ENCODE measurements around the gene KIF2A.

KIF2A gene

DNA sequence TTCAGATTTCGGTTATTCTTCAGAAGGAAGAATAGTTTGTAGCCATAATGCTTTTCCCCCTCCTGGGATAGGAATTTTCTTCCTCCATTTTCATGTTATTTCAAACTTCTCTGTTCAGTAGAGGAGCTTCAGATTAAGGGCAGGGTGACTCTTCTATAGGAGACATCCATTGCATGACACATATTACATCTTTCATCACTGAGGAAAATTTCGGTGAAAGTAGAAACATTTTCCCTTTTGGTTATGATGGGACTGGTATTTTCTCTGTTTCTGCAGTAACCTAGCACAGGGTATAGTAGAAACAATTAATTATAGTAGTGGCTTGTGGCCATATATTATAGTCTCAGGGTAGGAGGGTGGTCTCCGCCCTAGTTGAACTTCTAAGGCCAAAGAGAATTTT is 107.7 kb downstream of the KIF2A start:
- CTCF ChIA-PET = interaction anchor here (3.2 kb wide), 1 partner anchor 11 kb away, joined by 12 read pairs; the partner anchor contains the start of gene DIMT1
- H3K27ac ChIP-seq (ENCODE audit: insufficient read depth in 1 of 2, low read depth in 1 of 2, low read length in 2 of 2, poor library complexity in 1 of 2, severe bottlenecking in 2 of 2) = peak overlapping the region in 1 of 2 experiments; percentile 85

DNA sequence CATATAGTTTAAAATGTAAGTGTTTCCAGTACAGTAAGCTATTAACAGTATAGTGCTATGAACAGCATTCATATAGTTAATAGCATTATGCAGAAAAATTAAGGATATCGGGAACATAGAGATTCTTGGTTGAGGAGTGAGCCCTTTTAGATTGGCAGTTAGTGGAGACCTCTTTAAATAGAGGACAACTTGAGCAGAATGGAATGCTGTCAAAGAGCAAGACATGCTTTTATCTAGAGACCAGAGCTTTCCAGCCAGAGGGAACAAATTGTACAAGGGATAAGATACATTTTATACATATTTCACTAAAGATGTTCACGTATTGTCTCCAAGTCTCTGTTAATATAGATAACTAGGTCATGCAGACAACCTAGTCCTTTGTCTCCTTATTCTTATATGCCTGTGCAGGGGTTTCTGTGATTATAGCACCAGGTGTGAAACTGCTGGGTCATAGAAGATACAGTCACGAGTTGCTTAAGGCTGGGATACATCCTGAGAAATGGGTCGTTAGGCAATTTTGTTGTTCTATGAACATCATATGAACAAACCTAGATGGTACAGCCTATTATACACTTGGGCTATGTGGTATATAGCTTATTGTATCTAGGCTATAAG is 112.6 kb downstream of the KIF2A start:
- H3K27ac ChIP-seq (ENCODE audit: insufficient read depth in 1 of 2, low read depth in 1 of 2, low read length in 2 of 2, poor library complexity in 1 of 2, severe bottlenecking in 2 of 2) = no peak overlapping the region
- H3K27me3 ChIP-seq (replicated peaks in 2 of 5; ENCODE audit: control insufficient read depth in 4 of 5, insufficient read depth in 5 of 5, low read length in 4 of 5) = no peaks in the 10 kb centered on the region
- no peak overlapping the region for H3K4me3 ChIP-seq (ENCODE audit: control insufficient read depth in 1 of 7, extremely low read depth in 1 of 7, insufficient read depth in 4 of 7, low read depth in 2 of 7, low read length in 6 of 7)
- POLR2A ChIA-PET = no interaction called here
- no peak for DNase-seq
- CTCF ChIA-PET = no interaction called here
- no peaks in the 10 kb centered on the region for H3K9me3 ChIP-seq (ENCODE audit: control extremely low read depth in 1 of 5, control insufficient read depth in 4 of 5, insufficient read depth in 2 of 5, low read depth in 1 of 5, low read length in 4 of 5)
- 100% methylated on average over 1 of the region's 4 CpGs for WGBS (ENCODE audit: insufficient coverage)
- peaks cover 0 to 3% (median 1%) of the 10 kb centered on the region in 4 experiments for H3K36me3 ChIP-seq (ENCODE audit: control insufficient read depth in 4 of 4, insufficient read depth in 4 of 4, low read length in 3 of 4)
- peaks cover 2 to 11% (median 6%) of the 10 kb centered on the region in 4 experiments for H3K4me1 ChIP-seq (ENCODE audit: control extremely low read depth in 1 of 4, control insufficient read depth in 4 of 4, insufficient read depth in 4 of 4, low read length in 3 of 4)

More for the DNA sequence above, 107.7 kb downstream of the KIF2A start:
- peaks cover 0 to 3% (median under 1%) of the 10 kb centered on the region in 4 experiments for H3K36me3 ChIP-seq (ENCODE audit: control insufficient read depth in 4 of 4, insufficient read depth in 4 of 4, low read length in 3 of 4)
- H3K9me3 ChIP-seq (ENCODE audit: control extremely low read depth in 1 of 5, control insufficient read depth in 4 of 5, insufficient read depth in 2 of 5, low read depth in 1 of 5, low read length in 4 of 5) = no peaks in the 10 kb centered on the region
- POLR2A ChIA-PET = no interaction called here
- no peaks in the 10 kb centered on the region for H3K27me3 ChIP-seq (replicated peaks in 2 of 5; ENCODE audit: control insufficient read depth in 4 of 5, insufficient read depth in 5 of 5, low read length in 4 of 5)
- DNase-seq = no peak
- 40% methylated on average over 1 of the region's 3 CpGs for WGBS (ENCODE audit: insufficient coverage)
- H3K4me3 ChIP-seq (ENCODE audit: control insufficient read depth in 1 of 7, extremely low read depth in 1 of 7, insufficient read depth in 4 of 7, low read depth in 2 of 7, low read length in 6 of 7) = peak overlapping the region in 6 of 7 experiments; percentile 86 to 98 (median 94)
- peaks cover 7 to 21% (median 15%) of the 10 kb centered on the region in 4 experiments for H3K4me1 ChIP-seq (ENCODE audit: control extremely low read depth in 1 of 4, control insufficient read depth in 4 of 4, insufficient read depth in 4 of 4, low read length in 3 of 4)

DNA sequence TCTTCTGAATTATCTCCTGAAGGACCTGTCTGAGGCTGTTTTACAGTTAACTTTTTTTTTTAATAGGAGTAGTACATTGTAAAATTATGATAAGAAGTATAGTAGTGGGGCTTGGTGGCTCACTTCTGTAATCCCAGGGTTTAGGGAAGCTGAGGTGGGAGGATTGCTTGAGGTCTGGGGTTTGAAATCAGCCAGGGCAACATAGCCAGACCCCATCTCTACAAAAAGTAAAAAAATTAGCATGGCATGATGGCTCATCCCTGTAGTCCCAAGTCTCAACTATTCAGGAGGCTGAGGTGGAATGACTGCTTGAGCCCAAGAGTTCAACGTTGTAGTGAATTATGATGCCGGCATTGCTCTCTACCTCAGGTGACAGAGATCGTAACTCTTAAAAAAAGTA is 113.6 kb downstream of the KIF2A start:
- Histone ChIP-seq H3K36me3 (ENCODE audit: control insufficient read depth in 4 of 4, insufficient read depth in 4 of 4, low read length in 3 of 4) (peaks cover 0 to 3% (median 1%) of the 10 kb centered on the region in 4 experiments), H3K4me1 (ENCODE audit: control extremely low read depth in 1 of 4, control insufficient read depth in 4 of 4, insufficient read depth in 4 of 4, low read length in 3 of 4) (peaks cover 0 to 5% (median 0%) of the 10 kb centered on the region in 4 experiments), H3K27ac (ENCODE audit: insufficient read depth in 1 of 2, low read depth in 1 of 2, low read length in 2 of 2, poor library complexity in 1 of 2, severe bottlenecking in 2 of 2) (no peak overlapping the region), H3K27me3 (replicated peaks in 2 of 5; ENCODE audit: control insufficient read depth in 4 of 5, insufficient read depth in 5 of 5, low read length in 4 of 5) (no peaks in the 10 kb centered on the region), H3K9me3 (ENCODE audit: control extremely low read depth in 1 of 5, control insufficient read depth in 4 of 5, insufficient read depth in 2 of 5, low read depth in 1 of 5, low read length in 4 of 5) (no peaks in the 10 kb centered on the region), H3K4me3 (ENCODE audit: control insufficient read depth in 1 of 7, extremely low read depth in 1 of 7, insufficient read depth in 4 of 7, low read depth in 2 of 7, low read length in 6 of 7) (no peak overlapping the region)
- ChIA-PET POLR2A (interaction anchor here (0.7 kb wide), 1 partner anchor 537 kb away, joined by 3 read pairs; no protein-coding TSS in a partner anchor), CTCF (no interaction called here)
- WGBS (ENCODE audit: insufficient coverage) = 100% methylated on average over 3 of the region's 3 CpGs
- DNase-seq = no peak

DNA sequence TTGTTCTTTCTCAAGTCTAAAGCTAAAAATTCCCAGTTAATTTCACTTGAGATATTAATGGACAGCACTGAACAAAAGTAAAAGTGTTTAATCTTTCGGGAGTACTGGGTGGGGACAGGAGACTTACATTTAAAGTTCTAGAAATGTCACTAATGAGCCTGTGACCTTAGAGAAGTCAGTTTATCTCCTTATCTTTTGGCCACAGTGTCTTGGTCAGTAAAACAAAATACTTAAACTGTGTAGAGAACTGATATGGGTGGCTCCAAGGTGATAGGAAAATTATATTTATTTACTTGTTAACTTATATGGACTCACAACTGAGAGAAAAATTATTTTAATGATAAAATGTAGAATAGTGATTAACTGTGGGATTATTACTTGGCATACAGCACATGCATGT is 115.4 kb downstream of the KIF2A start:
- Histone ChIP-seq H3K27me3 (replicated peaks in 2 of 5; ENCODE audit: control insufficient read depth in 4 of 5, insufficient read depth in 5 of 5, low read length in 4 of 5) (no peaks in the 10 kb centered on the region), H3K4me3 (ENCODE audit: control insufficient read depth in 1 of 7, extremely low read depth in 1 of 7, insufficient read depth in 4 of 7, low read depth in 2 of 7, low read length in 6 of 7) (no peak overlapping the region), H3K9me3 (ENCODE audit: control extremely low read depth in 1 of 5, control insufficient read depth in 4 of 5, insufficient read depth in 2 of 5, low read depth in 1 of 5, low read length in 4 of 5) (no peaks in the 10 kb centered on the region), H3K27ac (ENCODE audit: insufficient read depth in 1 of 2, low read depth in 1 of 2, low read length in 2 of 2, poor library complexity in 1 of 2, severe bottlenecking in 2 of 2) (peak overlapping the region in 1 of 2 experiments; percentile 66), H3K36me3 (ENCODE audit: control insufficient read depth in 4 of 4, insufficient read depth in 4 of 4, low read length in 3 of 4) (peaks cover 0 to 3% (median 1%) of the 10 kb centered on the region in 4 experiments), H3K4me1 (ENCODE audit: control extremely low read depth in 1 of 4, control insufficient read depth in 4 of 4, insufficient read depth in 4 of 4, low read length in 3 of 4) (no peaks in the 10 kb centered on the region)
- POLR2A ChIA-PET = no interaction called here
- CTCF ChIA-PET = interaction anchor here (0.6 kb wide), 1 partner anchor 349 kb away, joined by 3 read pairs; no protein-coding TSS in a partner anchor
- 100% methylated on average over 1 of the region's 1 CpG for WGBS (ENCODE audit: insufficient coverage)
- no peak for DNase-seq

DNA sequence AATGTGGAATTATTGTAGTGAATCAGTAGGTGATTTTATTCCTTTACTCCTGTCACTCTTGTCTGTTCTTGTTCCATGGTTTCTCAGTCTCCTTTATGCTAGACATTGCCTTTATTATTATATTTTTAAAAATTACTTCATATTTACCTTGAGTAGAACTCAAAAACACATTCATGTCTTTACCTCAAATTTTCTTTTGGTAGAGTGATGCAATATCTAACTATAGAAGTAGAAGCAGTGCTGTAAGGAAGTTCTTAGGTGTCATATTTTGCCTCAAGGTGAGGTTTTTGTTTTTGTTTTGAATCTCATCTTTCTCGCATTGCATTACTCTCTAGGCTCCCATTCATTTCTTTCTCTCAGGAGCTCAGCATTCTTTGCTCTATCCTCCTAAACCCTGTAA is 118.8 kb downstream of the KIF2A start:
- Histone ChIP-seq H3K4me3 (ENCODE audit: control insufficient read depth in 1 of 7, extremely low read depth in 1 of 7, insufficient read depth in 4 of 7, low read depth in 2 of 7, low read length in 6 of 7) (no peak overlapping the region), H3K4me1 (ENCODE audit: control extremely low read depth in 1 of 4, control insufficient read depth in 4 of 4, insufficient read depth in 4 of 4, low read length in 3 of 4) (no peaks in the 10 kb centered on the region), H3K27ac (ENCODE audit: insufficient read depth in 1 of 2, low read depth in 1 of 2, low read length in 2 of 2, poor library complexity in 1 of 2, severe bottlenecking in 2 of 2) (no peak overlapping the region), H3K27me3 (replicated peaks in 2 of 5; ENCODE audit: control insufficient read depth in 4 of 5, insufficient read depth in 5 of 5, low read length in 4 of 5) (no peaks in the 10 kb centered on the region), H3K9me3 (ENCODE audit: control extremely low read depth in 1 of 5, control insufficient read depth in 4 of 5, insufficient read depth in 2 of 5, low read depth in 1 of 5, low read length in 4 of 5) (no peaks in the 10 kb centered on the region), H3K36me3 (ENCODE audit: control insufficient read depth in 4 of 4, insufficient read depth in 4 of 4, low read length in 3 of 4) (no peaks in the 10 kb centered on the region)
- no CpG with 5 or more reads among the region's 1 CpG for WGBS (ENCODE audit: insufficient coverage)
- ChIA-PET CTCF (no interaction called here), POLR2A (no interaction called here)
- DNase-seq = no peak

DNA sequence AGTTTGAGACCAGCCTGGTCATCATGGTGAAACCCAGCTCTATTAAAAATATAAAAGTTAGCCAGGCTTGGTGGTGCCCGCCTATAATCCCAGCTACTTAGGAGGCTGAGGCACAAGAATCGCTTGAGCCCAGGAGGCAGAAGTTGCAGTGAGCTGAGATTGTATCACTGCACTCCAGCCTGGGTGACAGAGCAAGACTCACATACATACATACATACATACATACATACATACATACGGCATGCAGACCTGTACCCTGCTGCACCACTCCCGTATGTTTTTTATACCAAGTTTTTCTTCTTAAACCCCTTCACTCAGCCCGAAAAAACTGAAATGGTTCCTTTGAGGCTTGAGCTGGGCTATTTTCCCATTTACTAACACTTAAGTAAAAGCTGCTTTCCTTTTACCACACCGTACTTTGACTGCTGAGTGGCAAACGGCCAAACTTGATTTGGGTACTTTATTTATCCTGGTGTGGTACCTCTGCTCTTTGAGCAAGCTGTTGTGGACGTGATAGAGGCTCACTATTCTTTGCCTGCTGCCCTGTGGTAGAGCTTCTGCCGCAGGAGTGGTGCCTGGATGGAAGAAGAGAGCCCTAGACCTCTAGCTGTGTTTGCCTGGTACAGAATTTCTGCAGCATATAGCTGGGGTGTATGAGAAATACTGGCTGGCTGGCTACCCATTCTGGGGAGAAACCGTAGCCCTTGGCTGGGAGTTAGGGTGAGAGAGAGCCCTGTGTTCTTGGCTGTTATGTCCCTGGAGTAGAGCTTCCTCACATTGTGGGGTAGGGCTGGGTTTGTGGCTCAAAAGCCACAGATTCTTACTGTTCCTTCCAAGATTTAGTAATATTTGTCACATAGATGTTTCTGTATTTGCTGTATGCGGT is 126.0 kb downstream of the KIF2A start:
- peaks cover 0 to 3% (median 0%) of the 10 kb centered on the region in 4 experiments for H3K4me1 ChIP-seq (ENCODE audit: control extremely low read depth in 1 of 4, control insufficient read depth in 4 of 4, insufficient read depth in 4 of 4, low read length in 3 of 4)
- peak overlapping the region in 1 of 2 experiments; percentile 52 for H3K27ac ChIP-seq (ENCODE audit: insufficient read depth in 1 of 2, low read depth in 1 of 2, low read length in 2 of 2, poor library complexity in 1 of 2, severe bottlenecking in 2 of 2)
- 98% methylated on average over 6 of the region's 11 CpGs for WGBS (ENCODE audit: insufficient coverage)
- H3K4me3 ChIP-seq (ENCODE audit: control insufficient read depth in 1 of 7, extremely low read depth in 1 of 7, insufficient read depth in 4 of 7, low read depth in 2 of 7, low read length in 6 of 7) = no peak overlapping the region
- ChIA-PET CTCF (interaction anchor here (0.9 to 2.1 kb wide), 5 partner anchors 11 to 200 kb away, joined by 3 to 9 read pairs (median 3); partner anchors contain the start of gene DIMT1), POLR2A (no interaction called here)
- no peaks in the 10 kb centered on the region for H3K27me3 ChIP-seq (replicated peaks in 2 of 5; ENCODE audit: control insufficient read depth in 4 of 5, insufficient read depth in 5 of 5, low read length in 4 of 5)
- peak in 1 of 3 donors; percentile 15 for DNase-seq
- H3K36me3 ChIP-seq (ENCODE audit: control insufficient read depth in 4 of 4, insufficient read depth in 4 of 4, low read length in 3 of 4) = no peaks in the 10 kb centered on the region
- H3K9me3 ChIP-seq (ENCODE audit: control extremely low read depth in 1 of 5, control insufficient read depth in 4 of 5, insufficient read depth in 2 of 5, low read depth in 1 of 5, low read length in 4 of 5) = no peaks in the 10 kb centered on the region
